GM21390 (cell line): ENCODE measurements around the gene RPS18.

Experiments used
- ATAC-seq: cut with Tn5 transposase; IDR thresholded peaks from one replicate; pipeline ENCODE4 v1.9.1; 2021; ENCODE audit not compliant: unreplicated experiment

The RPS18 gene

GRCh38 chr6:33289784-33290315 is 18.0 kb downstream of the RPS18 start:
- no peak for ATAC-seq

- ATAC-seq: no peak
Measured at GRCh38 chr6:33290459-33290858, 18.6 kb downstream of the RPS18 start.

- no peak for ATAC-seq
Measured at GRCh38 chr6:33292996-33293682, 21.3 kb downstream of the RPS18 start.

- no peak for ATAC-seq
Measured at GRCh38 chr6:33294086-33294823, 22.4 kb downstream of the RPS18 start.

GRCh38 chr6:33295621-33296369 is 23.9 kb downstream of the RPS18 start:
- no peak for ATAC-seq

- ATAC-seq: no peak
Measured at GRCh38 chr6:33296797-33297405, 25.0 kb downstream of the RPS18 start.

- ATAC-seq: no peak
Measured at GRCh38 chr6:33297406-33297955, 25.6 kb downstream of the RPS18 start.

- ATAC-seq: no peak
Measured at GRCh38 chr6:33297956-33298772, 26.3 kb downstream of the RPS18 start.

GRCh38 chr6:33298773-33299236 is 26.9 kb downstream of the RPS18 start, which contains the start of gene RGL2:
Gene RGL2, minus strand, starts transcription at chr6:33298942. Its CDS starts 332 bp downstream, at chr6:33298610.
- ATAC-seq: no peak

GRCh38 chr6:33299237-33299944 is 27.5 kb downstream of the RPS18 start:
- peak; percentile 63 for ATAC-seq

GRCh38 chr6:33301877-33302276 is 30.0 kb downstream of the RPS18 start:
- ATAC-seq: no peak

GRCh38 chr6:33304216-33304615 is 32.3 kb downstream of the RPS18 start:
- ATAC-seq: no peak

- ATAC-seq: no peak
Measured at GRCh38 chr6:33305052-33305451, 33.2 kb downstream of the RPS18 start.

- no peak for ATAC-seq
Measured at GRCh38 chr6:33306356-33306755, 34.5 kb downstream of the RPS18 start.

- no peak for ATAC-seq
Measured at GRCh38 chr6:33312361-33313104, 40.7 kb downstream of the RPS18 start.

GRCh38 chr6:33313105-33313708 is 41.3 kb downstream of the RPS18 start:
- no peak for ATAC-seq

GRCh38 chr6:33313709-33314514 is 42.0 kb downstream of the RPS18 start, which contains the start of gene TAPBP:
Gene TAPBP, minus strand, starts transcription at chr6:33314078. Its CDS starts 37 bp downstream, at chr6:33314041.
- ATAC-seq: peak; percentile 36
